ENCODE results near the gene PRKRIP1. TPM values are rescaled to one million over a fixed set of nuclear protein-coding genes. Genes with fewer than 3 reads are reported as not detected.

Gene PRKRIP1
- total RNA-seq, 5 donors from 2014 or later (not counting 1 experiment from before 2014, with no cell fraction given) = 37.1 to 56.2 (median 48.3) TPM

GRCh38 chr7:102434039-102434486, 37.9 kb downstream of the PRKRIP1 start:
- Mint-ChIP-seq H3K27me3 (no peaks in the 10 kb centered on the region), H3K9me3 (no peaks in the 10 kb centered on the region), H3K4me1 (peaks cover 49 to 58% (median 53%) of the 10 kb centered on the region in 3 donors), H3K36me3 (peaks cover 10% of the 10 kb centered on the region), H3K27ac (peak overlapping the region; percentile 90), H3K4me3 (peak overlapping the region; percentile 79 to 84 (median 84))
- ChIA-PET CTCF (interaction anchor here (0.6 to 2.1 kb wide), 4 partner anchors 8 to 1231 kb away, joined by 3 to 8 read pairs (median 4); no protein-coding TSS in a partner anchor), POLR2A (no interaction called here)
- Histone ChIP-seq H3K4me3 (ENCODE audit: control insufficient read depth in 1 of 2, extremely low read depth in 1 of 2, low read length in 1 of 2) (peak overlapping the region; percentile 80 to 81), H3K9me3 (no peaks in the 10 kb centered on the region), H3K27me3 (replicated peaks in 1 of 2; ENCODE audit: control insufficient read depth in 2 of 2, extremely low read depth in 1 of 2, insufficient read depth in 2 of 2, low read length in 1 of 2) (no peaks in the 10 kb centered on the region), H3K4me1 (ENCODE audit: control insufficient read depth in 1 of 2, extremely low read depth in 1 of 2, insufficient read depth in 2 of 2, low read length in 2 of 2) (peaks cover 39 to 57% of the 10 kb centered on the region in 2 experiments), H3K36me3 (ENCODE audit: control insufficient read depth in 2 of 2, extremely low read depth in 1 of 2, insufficient read depth in 1 of 2, low read length in 1 of 2) (peaks cover 3 to 10% of the 10 kb centered on the region in 2 donors), H3K27ac (ENCODE audit: low read length) (peak overlapping the region; percentile 61)
- ATAC-seq (replicated peaks in 1 of 4) (peak in 1 of 4 experiments; percentile 7), DNase-seq (peak in 5 of 35 experiments; percentile 23 to 36 (median 29))
- 16% methylated on average over 5 of the region's 9 CpGs for WGBS (ENCODE audit: insufficient coverage)

DNA sequence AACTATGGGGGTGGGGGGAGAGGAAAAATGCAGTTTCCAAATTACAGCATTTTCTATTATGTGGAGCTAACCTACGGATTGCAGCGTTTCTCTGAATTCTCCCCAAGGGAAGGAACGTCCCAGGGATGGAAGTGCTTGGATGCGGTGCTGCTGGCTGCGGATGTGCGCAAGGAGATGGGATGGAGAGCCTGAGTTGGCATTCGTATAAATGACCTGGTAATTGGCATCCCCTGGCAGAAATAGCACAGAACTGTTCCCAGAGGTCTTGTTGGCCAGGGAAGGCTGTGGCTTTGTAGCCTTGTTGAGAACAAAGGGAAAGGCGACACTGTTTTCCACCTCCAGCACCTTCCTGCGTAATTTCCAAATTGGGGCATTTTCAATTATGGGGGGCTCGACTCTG, 40.0 kb downstream of the PRKRIP1 start:
- Mint-ChIP-seq H3K4me1 (peaks cover 30 to 38% (median 33%) of the 10 kb centered on the region in 3 donors), H3K27me3 (no peaks in the 10 kb centered on the region), H3K36me3 (peaks cover 12% of the 10 kb centered on the region), H3K27ac (no peak overlapping the region), H3K4me3 (peak overlapping the region in 2 of 3 donors; percentile 28 to 84), H3K9me3 (no peaks in the 10 kb centered on the region)
- Histone ChIP-seq H3K27ac (ENCODE audit: low read length) (no peak overlapping the region), H3K36me3 (ENCODE audit: control insufficient read depth in 2 of 2, extremely low read depth in 1 of 2, insufficient read depth in 1 of 2, low read length in 1 of 2) (peaks cover 3 to 22% of the 10 kb centered on the region in 2 donors), H3K27me3 (replicated peaks in 1 of 2; ENCODE audit: control insufficient read depth in 2 of 2, extremely low read depth in 1 of 2, insufficient read depth in 2 of 2, low read length in 1 of 2) (no peaks in the 10 kb centered on the region), H3K9me3 (no peaks in the 10 kb centered on the region), H3K4me1 (ENCODE audit: control insufficient read depth in 1 of 2, extremely low read depth in 1 of 2, insufficient read depth in 2 of 2, low read length in 2 of 2) (peaks cover 22 to 36% of the 10 kb centered on the region in 2 experiments), H3K4me3 (ENCODE audit: control insufficient read depth in 1 of 2, extremely low read depth in 1 of 2, low read length in 1 of 2) (no peak overlapping the region)
- ChIA-PET POLR2A (no interaction called here), CTCF (no interaction called here)
- DNase-seq (no peak), ATAC-seq (replicated peaks in 1 of 4) (no peak)
- WGBS (ENCODE audit: insufficient coverage) = 99% methylated on average over 5 of the region's 10 CpGs

DNA sequence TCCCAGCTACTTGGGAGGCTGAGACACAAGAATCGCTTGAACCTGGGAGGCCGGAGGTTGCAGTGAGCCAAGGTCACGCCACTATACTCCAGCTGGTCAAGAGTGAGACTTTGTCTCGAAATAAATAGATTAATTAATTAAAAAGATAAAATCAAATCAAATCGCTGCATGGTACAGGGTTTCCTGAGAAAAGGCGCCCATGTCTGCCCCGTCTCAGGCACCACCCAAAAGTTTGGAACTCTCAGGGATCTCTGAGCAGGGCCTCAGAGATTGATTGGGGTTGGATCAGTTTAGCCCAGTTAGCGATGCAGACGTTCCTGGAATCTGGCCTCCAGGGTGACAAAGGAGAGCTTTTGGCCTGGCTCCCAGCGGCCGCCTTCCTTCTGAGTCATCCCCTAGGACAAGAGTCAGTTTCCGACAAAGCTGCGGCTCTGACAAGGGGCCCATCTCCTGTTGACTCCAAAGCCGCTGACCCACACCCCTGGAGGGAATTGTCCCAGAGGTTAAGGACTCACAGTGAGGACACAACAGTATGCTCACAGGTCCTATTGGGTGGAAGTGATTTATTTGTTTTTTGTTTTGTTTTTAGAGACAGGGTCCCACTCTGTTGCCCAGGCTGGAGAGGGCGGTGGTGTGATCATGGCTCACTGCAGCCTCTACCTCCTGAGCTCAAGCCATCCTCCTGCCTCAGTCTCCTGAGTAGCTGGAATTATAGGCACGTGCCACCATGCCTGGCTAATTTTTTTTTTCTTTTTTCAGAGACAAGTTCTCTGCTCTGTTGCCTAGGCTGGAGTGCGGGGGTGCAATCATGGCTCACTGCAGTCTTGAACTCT, 44.0 kb downstream of the PRKRIP1 start:
- Mint-ChIP-seq H3K4me3 (no peak overlapping the region), H3K9me3 (no peaks in the 10 kb centered on the region), H3K36me3 (peaks cover 22% of the 10 kb centered on the region), H3K27ac (no peak overlapping the region), H3K4me1 (peaks cover 3 to 13% (median 13%) of the 10 kb centered on the region in 3 donors), H3K27me3 (no peaks in the 10 kb centered on the region)
- H3K4me1 ChIP-seq (ENCODE audit: control insufficient read depth in 1 of 2, extremely low read depth in 1 of 2, insufficient read depth in 2 of 2, low read length in 2 of 2) = no peaks in the 10 kb centered on the region
- 96% methylated on average over 7 of the region's 17 CpGs for WGBS (ENCODE audit: insufficient coverage)
- DNase-seq (no peak), ATAC-seq (replicated peaks in 1 of 4) (no peak)
- H3K4me3 ChIP-seq (ENCODE audit: control insufficient read depth in 1 of 2, extremely low read depth in 1 of 2, low read length in 1 of 2) = no peak overlapping the region
- ChIA-PET CTCF (interaction anchor here in 1 of 2 donors (0.6 to 1.1 kb wide), 2 partner anchors 27 to 36 kb away, joined by 3 read pairs; no protein-coding TSS in a partner anchor), POLR2A (no interaction called here)
- H3K36me3 ChIP-seq (ENCODE audit: control insufficient read depth in 2 of 2, extremely low read depth in 1 of 2, insufficient read depth in 1 of 2, low read length in 1 of 2) = peaks cover 7 to 25% of the 10 kb centered on the region in 2 donors
- no peaks in the 10 kb centered on the region for H3K27me3 ChIP-seq (replicated peaks in 1 of 2; ENCODE audit: control insufficient read depth in 2 of 2, extremely low read depth in 1 of 2, insufficient read depth in 2 of 2, low read length in 1 of 2)
- H3K27ac ChIP-seq (ENCODE audit: low read length) = no peak overlapping the region
- no peaks in the 10 kb centered on the region for H3K9me3 ChIP-seq

DNA sequence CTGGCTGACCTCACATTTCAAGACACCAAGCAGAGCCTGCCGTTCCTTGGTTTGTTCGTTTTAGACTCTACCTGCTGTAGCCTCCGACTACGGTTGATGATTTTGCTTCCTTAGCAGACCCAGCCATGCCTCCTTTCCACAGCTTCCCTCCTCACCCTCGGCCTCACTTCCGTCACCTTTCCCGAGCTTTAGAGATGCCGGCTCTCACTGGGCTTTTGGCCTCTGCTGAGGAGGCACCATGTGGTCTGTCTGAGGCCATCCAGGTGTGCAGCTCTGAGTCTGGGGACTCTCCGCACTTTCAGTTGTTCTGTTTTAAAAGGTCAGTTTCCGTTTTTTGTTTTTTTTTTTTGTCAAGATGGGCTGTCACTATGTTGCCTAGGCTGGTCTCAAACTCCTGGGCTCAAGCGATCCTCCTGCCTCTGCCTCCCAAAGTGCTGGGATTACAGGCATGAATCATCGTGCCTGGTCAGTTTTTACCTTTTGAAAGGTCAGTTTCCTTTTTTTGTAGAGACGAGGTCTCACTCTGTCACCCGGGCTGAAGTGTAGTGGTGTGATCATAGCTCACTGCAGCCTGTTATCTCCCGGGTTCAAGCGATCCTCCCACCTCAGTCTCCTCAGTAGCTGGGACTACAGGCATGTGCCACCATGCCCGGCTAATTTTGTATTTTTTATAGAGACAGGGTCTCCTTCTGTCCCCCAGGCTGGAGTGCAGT, 49.0 kb downstream of the PRKRIP1 start:
- Mint-ChIP-seq H3K27me3 (no peaks in the 10 kb centered on the region), H3K9me3 (no peaks in the 10 kb centered on the region), H3K4me1 (peaks cover 0 to 6% (median under 1%) of the 10 kb centered on the region in 3 donors), H3K36me3 (peaks cover 16% of the 10 kb centered on the region), H3K27ac (peak overlapping the region in 1 of 2 donors; percentile 13), H3K4me3 (no peak overlapping the region)
- H3K4me3 ChIP-seq (ENCODE audit: control insufficient read depth in 1 of 2, extremely low read depth in 1 of 2, low read length in 1 of 2) = no peak overlapping the region
- peaks cover 11 to 29% of the 10 kb centered on the region in 2 donors for H3K36me3 ChIP-seq (ENCODE audit: control insufficient read depth in 2 of 2, extremely low read depth in 1 of 2, insufficient read depth in 1 of 2, low read length in 1 of 2)
- ATAC-seq (replicated peaks in 1 of 4) (no peak), DNase-seq (no peak)
- no peaks in the 10 kb centered on the region for H3K9me3 ChIP-seq
- H3K27ac ChIP-seq (ENCODE audit: low read length) = no peak overlapping the region
- ChIA-PET POLR2A (no interaction called here), CTCF (interaction anchor here in 1 of 2 donors (1.5 kb wide), 1 partner anchor 41 kb away, joined by 3 read pairs; no protein-coding TSS in a partner anchor)
- H3K4me1 ChIP-seq (ENCODE audit: control insufficient read depth in 1 of 2, extremely low read depth in 1 of 2, insufficient read depth in 2 of 2, low read length in 2 of 2) = peaks cover 0 to 1% of the 10 kb centered on the region in 2 experiments
- H3K27me3 ChIP-seq (replicated peaks in 1 of 2; ENCODE audit: control insufficient read depth in 2 of 2, extremely low read depth in 1 of 2, insufficient read depth in 2 of 2, low read length in 1 of 2) = no peaks in the 10 kb centered on the region
- WGBS (ENCODE audit: insufficient coverage) = 90% methylated on average over 12 of the region's 17 CpGs

DNA sequence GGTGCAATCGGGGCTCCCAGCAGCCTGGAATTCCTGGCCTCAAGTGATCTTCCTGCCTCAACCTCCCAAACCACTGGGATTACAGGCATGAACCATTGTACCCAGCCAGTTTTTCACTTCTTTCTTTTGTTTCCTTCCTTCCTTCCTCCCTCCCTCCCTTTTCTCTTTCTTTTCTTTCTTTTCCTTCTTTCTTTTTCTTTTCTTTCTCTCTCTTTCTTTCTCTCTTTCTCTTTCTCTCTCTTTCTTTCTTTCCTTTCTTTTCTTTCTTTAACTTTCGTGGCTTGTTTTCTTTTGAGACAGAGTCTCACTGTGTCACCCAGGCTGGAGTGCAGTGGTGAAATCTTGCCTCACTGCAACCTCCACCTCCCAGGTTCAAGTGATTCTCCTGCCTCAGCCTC, 49.5 kb downstream of the PRKRIP1 start:
- Mint-ChIP-seq H3K4me1 (peaks cover 0 to 6% (median 4%) of the 10 kb centered on the region in 3 donors), H3K27me3 (no peaks in the 10 kb centered on the region), H3K36me3 (peaks cover 16% of the 10 kb centered on the region), H3K27ac (no peak overlapping the region), H3K9me3 (no peaks in the 10 kb centered on the region), H3K4me3 (no peak overlapping the region)
- H3K27ac ChIP-seq (ENCODE audit: low read length) = no peak overlapping the region
- CTCF ChIA-PET = interaction anchor here in 1 of 2 donors (0.7 kb wide), 1 partner anchor 19 kb away, joined by 5 read pairs; no protein-coding TSS in a partner anchor
- whole genome bisulfite sequencing (ENCODE audit: insufficient coverage) = 100% methylated on average over 1 of the region's 2 CpGs
- no peaks in the 10 kb centered on the region for H3K9me3 ChIP-seq
- peaks cover 11 to 23% of the 10 kb centered on the region in 2 donors for H3K36me3 ChIP-seq (ENCODE audit: control insufficient read depth in 2 of 2, extremely low read depth in 1 of 2, insufficient read depth in 1 of 2, low read length in 1 of 2)
- peaks cover 0 to 3% of the 10 kb centered on the region in 2 experiments for H3K4me1 ChIP-seq (ENCODE audit: control insufficient read depth in 1 of 2, extremely low read depth in 1 of 2, insufficient read depth in 2 of 2, low read length in 2 of 2)
- DNase-seq = no peak
- H3K27me3 ChIP-seq (replicated peaks in 1 of 2; ENCODE audit: control insufficient read depth in 2 of 2, extremely low read depth in 1 of 2, insufficient read depth in 2 of 2, low read length in 1 of 2) = no peaks in the 10 kb centered on the region
- no peak for ATAC-seq (replicated peaks in 1 of 4)
- POLR2A ChIA-PET = no interaction called here
- H3K4me3 ChIP-seq (ENCODE audit: control insufficient read depth in 1 of 2, extremely low read depth in 1 of 2, low read length in 1 of 2) = no peak overlapping the region
